ENCODE results near the gene BAZ2A. TPM values are rescaled to one million over a fixed set of nuclear protein-coding genes. Genes with fewer than 3 reads are reported as not detected.
"Not testable (repeated sequence)": the region's sequence is repeated elsewhere in the genome, so short reads cannot be mapped to it uniquely, and the experiment has no call there.

BAZ2A gene
- total RNA-seq, 1 donor = 49.6 TPM

GRCh38 chr12:56578983-56579546, 51.1 kb downstream of the BAZ2A start:
- Histone ChIP-seq H4K20me1 (ENCODE audit: insufficient read depth, low read length) (no peaks in the 10 kb centered on the region), H3K9me3 (ENCODE audit: low read depth, low read length) (no peaks in the 10 kb centered on the region), H3K79me2 (ENCODE audit: insufficient read depth, low read length) (no peaks in the 10 kb centered on the region), H3K4me2 (ENCODE audit: insufficient read depth, low read length) (no peak overlapping the region), H3K27ac (ENCODE audit: low read depth, low read length) (no peak overlapping the region), H3K4me3 (ENCODE audit: insufficient read depth, low read length) (no peak overlapping the region), H3K27me3 (ENCODE audit: insufficient read depth, low read length) (no peaks in the 10 kb centered on the region), H2AFZ (ENCODE audit: low read length) (no peak overlapping the region), H3K36me3 (ENCODE audit: insufficient read depth, low read length) (peaks cover 28% of the 10 kb centered on the region), H3K4me1 (ENCODE audit: insufficient read depth, low read length) (peaks cover 1% of the 10 kb centered on the region)
- DNase-seq (ENCODE audit: insufficient read length, low spot score, missing footprints) = peak; percentile 58
- TF ChIP-seq CTCF (IDR thresholded peaks at IDR 0.05; ENCODE audit: extremely low read depth, low read depth, low read length) = no peak

GRCh38 chr12:56577248-56577647, 52.9 kb downstream of the BAZ2A start:
- H2AFZ ChIP-seq (ENCODE audit: low read length) = not testable (repeated sequence)

GRCh38 chr12:56574210-56574609, 55.9 kb downstream of the BAZ2A start:
- no peaks in the 10 kb centered on the region for H3K27me3 ChIP-seq (ENCODE audit: insufficient read depth, low read length)
- peaks cover 30% of the 10 kb centered on the region for H3K36me3 ChIP-seq (ENCODE audit: insufficient read depth, low read length)
- no peaks in the 10 kb centered on the region for H3K9me3 ChIP-seq (ENCODE audit: low read depth, low read length)
- TF ChIP-seq CTCF (IDR thresholded peaks at IDR 0.05; ENCODE audit: extremely low read depth, low read depth, low read length) = no peak
- peak overlapping the region; percentile 77 for H3K27ac ChIP-seq (ENCODE audit: low read depth, low read length)
- peaks cover 11% of the 10 kb centered on the region for H3K4me1 ChIP-seq (ENCODE audit: insufficient read depth, low read length)
- H2AFZ ChIP-seq (ENCODE audit: low read length) = no peak overlapping the region
- H3K4me2 ChIP-seq (ENCODE audit: insufficient read depth, low read length) = no peak overlapping the region
- H3K79me2 ChIP-seq (ENCODE audit: insufficient read depth, low read length) = no peaks in the 10 kb centered on the region
- no peaks in the 10 kb centered on the region for H4K20me1 ChIP-seq (ENCODE audit: insufficient read depth, low read length)
- peak; percentile 69 for DNase-seq (ENCODE audit: insufficient read length, low spot score, missing footprints)
- H3K4me3 ChIP-seq (ENCODE audit: insufficient read depth, low read length) = no peak overlapping the region

More at GRCh38 chr12:56577248-56577647, 52.9 kb downstream of the BAZ2A start:
- H4K20me1 ChIP-seq (ENCODE audit: insufficient read depth, low read length); H3K4me2 ChIP-seq (ENCODE audit: insufficient read depth, low read length); H3K27ac ChIP-seq (ENCODE audit: low read depth, low read length); H3K4me1 ChIP-seq (ENCODE audit: insufficient read depth, low read length); H3K4me3 ChIP-seq (ENCODE audit: insufficient read depth, low read length); H3K9me3 ChIP-seq (ENCODE audit: low read depth, low read length); H3K79me2 ChIP-seq (ENCODE audit: insufficient read depth, low read length); H3K27me3 ChIP-seq (ENCODE audit: insufficient read depth, low read length); DNase-seq (ENCODE audit: insufficient read length, low spot score, missing footprints): not testable (repeated sequence)
- peaks cover 28% of the 10 kb centered on the region for H3K36me3 ChIP-seq (ENCODE audit: insufficient read depth, low read length)

- Histone ChIP-seq H3K4me2 (ENCODE audit: insufficient read depth, low read length) (no peak overlapping the region), H3K9me3 (ENCODE audit: low read depth, low read length) (no peaks in the 10 kb centered on the region), H3K27ac (ENCODE audit: low read depth, low read length) (no peak overlapping the region), H3K4me1 (ENCODE audit: insufficient read depth, low read length) (peaks cover 11% of the 10 kb centered on the region), H3K4me3 (ENCODE audit: insufficient read depth, low read length) (no peak overlapping the region), H4K20me1 (ENCODE audit: insufficient read depth, low read length) (no peaks in the 10 kb centered on the region), H3K79me2 (ENCODE audit: insufficient read depth, low read length) (peaks cover 2% of the 10 kb centered on the region), H3K36me3 (ENCODE audit: insufficient read depth, low read length) (peaks cover 37% of the 10 kb centered on the region), H2AFZ (ENCODE audit: low read length) (no peak overlapping the region), H3K27me3 (ENCODE audit: insufficient read depth, low read length) (no peaks in the 10 kb centered on the region)
- DNase-seq (ENCODE audit: insufficient read length, low spot score, missing footprints) = no peak
- TF ChIP-seq CTCF (IDR thresholded peaks at IDR 0.05; ENCODE audit: extremely low read depth, low read depth, low read length) = no peak
Measured at GRCh38 chr12:56572288-56572687, 57.8 kb downstream of the BAZ2A start.

Data from osteoblast (primary cell).